Glutamatergic neuron (in vitro differentiated cells): ENCODE data around the gene SKAP2. TPM values are rescaled to one million over a fixed set of nuclear protein-coding genes. Genes with fewer than 3 reads are reported as not detected.

ENCODE experiments used
- DNase-seq: peaks from one replicate; pipeline ENCODE4 v3.0.0; 2022
- H3K27ac Mint-ChIP-seq: one replicate; pipeline ENCODE4 v1.8.0; 2020; ENCODE audit warnings: mild to moderate bottlenecking, mixed read lengths, inconsistent platforms; ENCODE audit not compliant: unreplicated experiment
- H3K27me3 Mint-ChIP-seq: one replicate; pipeline ENCODE4 v1.8.0; 2020; ENCODE audit warnings: mild to moderate bottlenecking, moderate library complexity, mixed read lengths, inconsistent platforms; ENCODE audit not compliant: unreplicated experiment
- H3K36me3 Mint-ChIP-seq: one replicate; pipeline ENCODE4 v1.8.0; 2020; ENCODE audit warnings: mild to moderate bottlenecking, mixed read lengths, inconsistent platforms; ENCODE audit not compliant: unreplicated experiment
- H3K4me1 Mint-ChIP-seq: one replicate; pipeline ENCODE4 v1.8.0; 2020; ENCODE audit warnings: mild to moderate bottlenecking, low read depth, mixed read lengths, inconsistent platforms; ENCODE audit not compliant: unreplicated experiment
- H3K4me3 Mint-ChIP-seq: one replicate; pipeline ENCODE4 v1.8.0; 2020; ENCODE audit warnings: mild to moderate bottlenecking, mixed read lengths, inconsistent platforms; ENCODE audit not compliant: unreplicated experiment
- H3K9me3 Mint-ChIP-seq: one replicate; pipeline ENCODE4 v1.8.0; 2020; ENCODE audit warnings: mild to moderate bottlenecking, moderate library complexity, mixed read lengths, inconsistent platforms; ENCODE audit not compliant: unreplicated experiment
- CTCF ChIP-seq: fragments of 200-600 bp; sonication (generic); IDR thresholded peaks from one replicate; pipeline ENCODE4 v1.5.0; 2021; ENCODE audit not compliant: partially characterized antibody, unreplicated experiment
- total RNA-seq: library from RNA; stranded (reverse); fragmentation: NEBNext Ultra II Directional; extraction: Animal tissue kit (Norgen Biotek cat#: 25700); gene quantifications from one replicate; pipeline ENCODE4 v1.2.1, GENCODE V29; 2021; ENCODE audit not compliant: unreplicated experiment

Gene SKAP2
- total RNA-seq, 1 donor from 2014 or later, result 12.1 TPM

- no peak overlapping the region for H3K27ac Mint-ChIP-seq
- H3K36me3 Mint-ChIP-seq, result no peaks in the 10 kb centered on the region
These were observed 170.2 kb downstream of the SKAP2 start for GRCh38 chr7:26694141-26694540.

GRCh38 chr7:26691886-26692285 lies 172.5 kb downstream of the SKAP2 start:
- no peak for DNase-seq
- H3K4me1 Mint-ChIP-seq, result peaks cover 4% of the 10 kb centered on the region
- no peaks in the 10 kb centered on the region for H3K36me3 Mint-ChIP-seq
- H3K27me3 Mint-ChIP-seq, result no peaks in the 10 kb centered on the region
- H3K27ac Mint-ChIP-seq, result no peak overlapping the region
- no peaks in the 10 kb centered on the region for H3K9me3 Mint-ChIP-seq
- H3K4me3 Mint-ChIP-seq, result no peak overlapping the region
- no peak for TF ChIP-seq CTCF

More at GRCh38 chr7:26694141-26694540, 170.2 kb downstream of the SKAP2 start:
- no peak for DNase-seq
- no peaks in the 10 kb centered on the region for H3K9me3 Mint-ChIP-seq
- no peak for TF ChIP-seq CTCF
- peaks cover 4% of the 10 kb centered on the region for H3K4me1 Mint-ChIP-seq
- H3K27me3 Mint-ChIP-seq, result no peaks in the 10 kb centered on the region
- H3K4me3 Mint-ChIP-seq, result no peak overlapping the region

- peaks cover 9% of the 10 kb centered on the region for H3K4me1 Mint-ChIP-seq
These were observed 173.0 kb downstream of the SKAP2 start for GRCh38 chr7:26691406-26691805.

GRCh38 chr7:26690135-26690805 lies 174.1 kb downstream of the SKAP2 start:
- no peak overlapping the region for H3K27ac Mint-ChIP-seq
- H3K27me3 Mint-ChIP-seq, result no peaks in the 10 kb centered on the region
- H3K4me3 Mint-ChIP-seq, result no peak overlapping the region
- no peaks in the 10 kb centered on the region for H3K36me3 Mint-ChIP-seq
- DNase-seq, result no peak
- peaks cover 14% of the 10 kb centered on the region for H3K4me1 Mint-ChIP-seq
- no peak for TF ChIP-seq CTCF
- H3K9me3 Mint-ChIP-seq, result no peaks in the 10 kb centered on the region

More at GRCh38 chr7:26691406-26691805, 173.0 kb downstream of the SKAP2 start:
- DNase-seq, result no peak
- no peak overlapping the region for H3K27ac Mint-ChIP-seq
- H3K27me3 Mint-ChIP-seq, result no peaks in the 10 kb centered on the region
- no peaks in the 10 kb centered on the region for H3K9me3 Mint-ChIP-seq
- no peak overlapping the region for H3K4me3 Mint-ChIP-seq
- no peaks in the 10 kb centered on the region for H3K36me3 Mint-ChIP-seq
- TF ChIP-seq CTCF, result no peak

GRCh38 chr7:26688936-26689506 lies 175.4 kb downstream of the SKAP2 start:
- no peak for TF ChIP-seq CTCF
- H3K27ac Mint-ChIP-seq, result no peak overlapping the region
- peaks cover 14% of the 10 kb centered on the region for H3K4me1 Mint-ChIP-seq
- no peaks in the 10 kb centered on the region for H3K9me3 Mint-ChIP-seq
- DNase-seq, result no peak
- H3K27me3 Mint-ChIP-seq, result no peaks in the 10 kb centered on the region
- no peaks in the 10 kb centered on the region for H3K36me3 Mint-ChIP-seq
- H3K4me3 Mint-ChIP-seq, result no peak overlapping the region
